Measurements from ENCODE around the gene OVOL1.
A peak's percentile ranks its signal among the peaks of the same experiment; 100 is the strongest.
"Not testable (repeated sequence)": the region's sequence is repeated elsewhere in the genome, so short reads cannot be mapped to it uniquely, and the experiment has no call there.

Gene OVOL1

GRCh38 chr11:65814986-65815565 lies 28.2 kb downstream of the OVOL1 start:
- no peak for DNase-seq (ENCODE audit: low read depth)

- DNase-seq (ENCODE audit: low read depth), result no peak
Measured at GRCh38 chr11:65816696-65817095, 29.8 kb downstream of the OVOL1 start.

- peak; percentile 6 for DNase-seq (ENCODE audit: low read depth)
Measured at GRCh38 chr11:65817312-65817834, 30.5 kb downstream of the OVOL1 start.

GRCh38 chr11:65817835-65818680 lies 31.2 kb downstream of the OVOL1 start:
- peak; percentile 49 for DNase-seq (ENCODE audit: low read depth)

- DNase-seq (ENCODE audit: low read depth), result no peak
Measured at GRCh38 chr11:65821107-65821506, 34.2 kb downstream of the OVOL1 start.

GRCh38 chr11:65822776-65823528 lies 36.1 kb downstream of the OVOL1 start:
- DNase-seq (ENCODE audit: low read depth), result no peak

GRCh38 chr11:65826984-65827735 lies 40.3 kb downstream of the OVOL1 start:
- no peak for DNase-seq (ENCODE audit: low read depth)

- DNase-seq (ENCODE audit: low read depth), result no peak
Measured at GRCh38 chr11:65829459-65829858, 42.6 kb downstream of the OVOL1 start.

GRCh38 chr11:65832231-65832630 lies 45.4 kb downstream of the OVOL1 start:
- DNase-seq (ENCODE audit: low read depth), result not testable (repeated sequence)

GRCh38 chr11:65833297-65834030 lies 46.6 kb downstream of the OVOL1 start, which contains the start of gene SNX32:
Gene SNX32, plus strand, starts transcription at chr11:65833963. Its CDS starts 103 bp downstream, at chr11:65834066.
- DNase-seq (ENCODE audit: low read depth), result no peak

GRCh38 chr11:65834202-65834601 lies 47.3 kb downstream of the OVOL1 start:
- no peak for DNase-seq (ENCODE audit: low read depth)

GRCh38 chr11:65842144-65842543 lies 55.3 kb downstream of the OVOL1 start:
- DNase-seq (ENCODE audit: low read depth), result no peak

GRCh38 chr11:65843811-65844210 lies 56.9 kb downstream of the OVOL1 start:
- DNase-seq (ENCODE audit: low read depth), result no peak

- DNase-seq (ENCODE audit: low read depth), result no peak
Measured at GRCh38 chr11:65844231-65844872, 57.5 kb downstream of the OVOL1 start.

All from HS-5 (cell line).